ENCODE measurements around the gene SH3BP2. TPM values are rescaled to one million over a fixed set of nuclear protein-coding genes. Genes with fewer than 3 reads are reported as not detected.

SH3BP2 gene
- total RNA-seq, 1 donor from 2014 or later, result 43.2 TPM

- Mint-ChIP-seq H3K27ac (no peak overlapping the region), H3K36me3 (ENCODE audit: low read depth) (no peaks in the 10 kb centered on the region), H3K9me3 (no peaks in the 10 kb centered on the region), H3K4me3 (peak overlapping the region; percentile 46), H3K4me1 (peaks cover 82% of the 10 kb centered on the region), H3K27me3 (no peaks in the 10 kb centered on the region)
- CTCF ChIA-PET, result no interaction called here
- POLR2A ChIA-PET, result interaction anchor here (1.0 to 1.1 kb wide), 2 partner anchors 11 to 17 kb away, joined by 3 read pairs; no protein-coding TSS in a partner anchor
- TF ChIP-seq, protein P1, sequence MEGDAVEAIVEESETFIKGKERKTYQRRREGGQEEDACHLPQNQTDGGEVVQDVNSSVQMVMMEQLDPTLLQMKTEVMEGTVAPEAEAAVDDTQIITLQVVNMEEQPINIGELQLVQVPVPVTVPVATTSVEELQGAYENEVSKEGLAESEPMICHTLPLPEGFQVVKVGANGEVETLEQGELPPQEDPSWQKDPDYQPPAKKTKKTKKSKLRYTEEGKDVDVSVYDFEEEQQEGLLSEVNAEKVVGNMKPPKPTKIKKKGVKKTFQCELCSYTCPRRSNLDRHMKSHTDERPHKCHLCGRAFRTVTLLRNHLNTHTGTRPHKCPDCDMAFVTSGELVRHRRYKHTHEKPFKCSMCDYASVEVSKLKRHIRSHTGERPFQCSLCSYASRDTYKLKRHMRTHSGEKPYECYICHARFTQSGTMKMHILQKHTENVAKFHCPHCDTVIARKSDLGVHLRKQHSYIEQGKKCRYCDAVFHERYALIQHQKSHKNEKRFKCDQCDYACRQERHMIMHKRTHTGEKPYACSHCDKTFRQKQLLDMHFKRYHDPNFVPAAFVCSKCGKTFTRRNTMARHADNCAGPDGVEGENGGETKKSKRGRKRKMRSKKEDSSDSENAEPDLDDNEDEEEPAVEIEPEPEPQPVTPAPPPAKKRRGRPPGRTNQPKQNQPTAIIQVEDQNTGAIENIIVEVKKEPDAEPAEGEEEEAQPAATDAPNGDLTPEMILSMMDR (IDR thresholded peaks at IDR 0.05), result no peak
- ATAC-seq (ENCODE audit: low read depth), result no peak
- intact Hi-C loops (cut with micrococcal nuclease), result no loop called here
- DNase-seq, result peak; percentile 13
These were observed 2.5 kb downstream of the SH3BP2 start for GRCh38 chr4:2795300-2795892.

DNA sequence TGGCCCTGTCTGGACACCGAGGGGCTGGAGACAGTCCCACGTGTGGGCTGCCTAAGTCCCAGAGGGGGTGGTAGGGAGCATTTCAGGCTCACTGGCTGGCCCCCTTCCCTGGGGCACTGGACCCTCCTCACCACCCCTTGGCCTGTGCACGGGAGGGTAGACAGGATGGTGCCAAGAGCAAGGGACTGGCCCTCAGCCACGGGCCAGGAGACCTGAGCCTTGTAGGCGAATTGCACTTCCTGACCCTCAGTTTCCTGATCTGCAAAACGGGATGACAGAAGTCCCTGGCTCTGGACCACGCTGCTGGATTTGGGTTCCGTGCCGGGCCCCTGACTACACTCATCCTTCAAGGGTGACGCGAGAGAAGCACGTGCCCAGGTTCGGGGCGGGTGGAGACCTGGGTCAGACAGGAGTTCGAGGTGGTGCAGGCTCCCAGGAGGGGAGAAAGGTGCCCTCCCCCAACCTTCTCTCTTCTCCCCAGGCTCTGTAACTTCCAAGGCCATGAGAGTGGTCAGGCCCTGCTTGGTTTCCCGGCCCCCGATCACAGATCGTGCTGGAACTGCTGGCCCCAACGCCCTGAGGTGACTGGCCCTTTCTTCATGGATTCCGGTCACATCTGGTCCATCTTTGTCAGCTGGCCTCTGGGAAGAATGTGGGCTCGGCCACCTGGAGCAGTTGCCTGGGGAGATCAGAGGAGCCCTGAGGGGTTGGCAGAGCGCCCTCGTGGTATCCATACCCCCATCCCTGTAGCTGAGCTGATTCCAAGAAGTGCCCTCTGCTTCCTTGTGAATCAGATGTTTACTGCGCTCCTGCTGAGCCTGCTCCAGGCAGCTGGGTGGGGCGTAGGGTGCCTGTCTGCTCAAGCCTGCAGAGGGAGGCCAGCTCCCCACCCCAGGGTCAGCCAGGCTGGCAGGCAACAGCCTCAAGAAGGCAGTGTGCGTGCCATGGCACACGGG, 3.3 kb downstream of the SH3BP2 start:
- intact Hi-C loops (cut with micrococcal nuclease), result no loop called here
- peak; percentile 14 for DNase-seq
- TF ChIP-seq, protein P1 (IDR thresholded peaks at IDR 0.05), result no peak
- ChIA-PET CTCF (no interaction called here), POLR2A (interaction anchor here (6.3 kb wide), 1 partner anchor 10 kb away, joined by 80 read pairs; no protein-coding TSS in a partner anchor)
- H3K27ac Mint-ChIP-seq, result no peak overlapping the region
- no peak for ATAC-seq (ENCODE audit: low read depth)
- H3K36me3 Mint-ChIP-seq (ENCODE audit: low read depth), result no peaks in the 10 kb centered on the region
- H3K4me1 Mint-ChIP-seq, result peaks cover 82% of the 10 kb centered on the region
- no peaks in the 10 kb centered on the region for H3K9me3 Mint-ChIP-seq
- no peak overlapping the region for H3K4me3 Mint-ChIP-seq
- H3K27me3 Mint-ChIP-seq, result no peaks in the 10 kb centered on the region

DNA sequence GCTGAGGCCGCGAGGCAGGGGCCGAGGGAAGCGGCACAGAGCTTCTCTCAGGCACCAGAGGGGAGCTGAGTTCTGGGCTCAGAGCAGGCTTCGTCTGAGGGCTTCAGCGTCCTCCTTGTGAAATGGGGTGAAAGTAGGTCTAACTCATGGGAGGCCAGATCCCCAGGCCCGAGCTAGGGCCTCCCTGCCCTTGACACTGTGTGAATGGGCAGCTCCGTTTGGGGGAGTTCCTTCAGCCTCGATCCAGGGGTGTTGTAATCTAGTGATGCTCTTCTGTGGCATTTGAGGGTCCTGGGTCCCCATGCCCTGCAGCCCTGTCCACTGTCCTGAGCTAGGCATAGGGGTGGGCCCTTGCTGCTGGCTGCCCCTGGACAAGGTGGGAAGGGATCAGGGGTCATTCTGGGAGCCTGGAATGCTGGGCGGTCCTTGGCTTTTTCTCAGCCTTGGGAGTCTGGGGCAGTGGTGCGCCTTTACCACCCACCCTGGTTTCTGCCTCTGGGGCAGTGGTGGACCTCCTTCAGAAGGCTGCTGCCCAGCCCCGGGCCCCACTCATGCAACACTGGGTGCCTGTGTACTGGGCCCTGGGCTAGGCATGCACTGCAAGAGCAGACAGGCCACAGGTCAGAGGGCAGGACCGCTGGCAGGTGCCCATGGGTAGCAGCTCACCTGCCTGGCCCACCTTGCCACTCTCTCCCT, 4.1 kb downstream of the SH3BP2 start:
- intact Hi-C loops (cut with micrococcal nuclease), result no loop called here
- CTCF ChIA-PET, result interaction anchor here (0.9 kb wide), 1 partner anchor 15 kb away, joined by 3 read pairs; no protein-coding TSS in a partner anchor
- no peaks in the 10 kb centered on the region for H3K36me3 Mint-ChIP-seq (ENCODE audit: low read depth)
- H3K4me1 Mint-ChIP-seq, result peaks cover 82% of the 10 kb centered on the region
- no peaks in the 10 kb centered on the region for H3K27me3 Mint-ChIP-seq
- POLR2A ChIA-PET, result interaction anchor here (1.4 to 6.3 kb wide), 4 partner anchors 10 to 38 kb away, joined by 4 to 80 read pairs (median 36); no protein-coding TSS in a partner anchor
- H3K9me3 Mint-ChIP-seq, result no peaks in the 10 kb centered on the region
- TF ChIP-seq, protein P1 (IDR thresholded peaks at IDR 0.05), result no peak
- no peak for DNase-seq
- ATAC-seq (ENCODE audit: low read depth), result no peak
- no peak overlapping the region for H3K27ac Mint-ChIP-seq
- H3K4me3 Mint-ChIP-seq, result no peak overlapping the region

GRCh38 chr4:2797545-2798305, 4.8 kb downstream of the SH3BP2 start:
- peak; percentile 35 for DNase-seq
- TF ChIP-seq, protein P1 (IDR thresholded peaks at IDR 0.05), result no peak
- H3K27ac Mint-ChIP-seq, result peak overlapping the region; percentile 87
- H3K27me3 Mint-ChIP-seq, result no peaks in the 10 kb centered on the region
- H3K4me3 Mint-ChIP-seq, result peak overlapping the region; percentile 78
- no peaks in the 10 kb centered on the region for H3K9me3 Mint-ChIP-seq
- CTCF ChIA-PET, result interaction anchor here (0.9 kb wide), 1 partner anchor 14 kb away, joined by 3 read pairs; no protein-coding TSS in a partner anchor
- ATAC-seq (ENCODE audit: low read depth), result peak; percentile 13
- no peaks in the 10 kb centered on the region for H3K36me3 Mint-ChIP-seq (ENCODE audit: low read depth)
- H3K4me1 Mint-ChIP-seq, result peaks cover 80% of the 10 kb centered on the region
- POLR2A ChIA-PET, result interaction anchor here (0.5 to 6.3 kb wide), 10 partner anchors 8 to 166 kb away, joined by 3 to 80 read pairs (median 5); no protein-coding TSS in a partner anchor
- intact Hi-C loops (cut with micrococcal nuclease), result loop anchor here (1.0 kb wide), 1 partner anchor 38 kb away; no protein-coding TSS in a partner anchor

Data from activated B cell treated with CpG ODN at 0.5 μM for 24 hours (primary cell).